ENCODE data around the gene CFI. TPM values are rescaled to one million over a fixed set of nuclear protein-coding genes. Genes with fewer than 3 reads are reported as not detected.

Gene CFI
- polyA plus RNA-seq, 4 donors, result 6.5 to 43.7 (median 25.7) TPM

- no peak for FAIRE-seq
- H3K27ac ChIP-seq (ENCODE audit: low read depth in 1 of 3, low read length in 2 of 3), result no peak overlapping the region
- no peaks in the 10 kb centered on the region for H3K27me3 ChIP-seq (ENCODE audit: control insufficient read depth in 3 of 3, insufficient read depth in 3 of 3, low read length in 3 of 3)
- no peak overlapping the region for H3K4me3 ChIP-seq (ENCODE audit: low read depth in 1 of 3, low read length in 3 of 3)
- 61 to 83% (median 69%) methylated on average over 4 of the region's 4 CpGs for WGBS, 3 donors
- DNase-seq, result no peak
- H3K4me1 ChIP-seq (ENCODE audit: control insufficient read depth in 3 of 3, insufficient read depth in 2 of 3, low read depth in 1 of 3, low read length in 2 of 3), result no peaks in the 10 kb centered on the region
- H3K9me3 ChIP-seq (ENCODE audit: control insufficient read depth in 2 of 2, insufficient read depth in 1 of 2, low read depth in 1 of 2, low read length in 1 of 2), result no peaks in the 10 kb centered on the region
- peaks cover 0 to 2% (median 2%) of the 10 kb centered on the region in 3 donors for H3K36me3 ChIP-seq (ENCODE audit: control insufficient read depth in 3 of 3, insufficient read depth in 2 of 3, low read depth in 1 of 3, low read length in 3 of 3)
These were observed 49.9 kb downstream of the CFI start for GRCh38 chr4:109751852-109752251.

- no peaks in the 10 kb centered on the region for H3K27me3 ChIP-seq (ENCODE audit: control insufficient read depth in 3 of 3, insufficient read depth in 3 of 3, low read length in 3 of 3)
- no peak overlapping the region for H3K4me3 ChIP-seq (ENCODE audit: low read depth in 1 of 3, low read length in 3 of 3)
- H3K27ac ChIP-seq (ENCODE audit: low read depth in 1 of 3, low read length in 2 of 3), result no peak overlapping the region
- no peaks in the 10 kb centered on the region for H3K4me1 ChIP-seq (ENCODE audit: control insufficient read depth in 3 of 3, insufficient read depth in 2 of 3, low read depth in 1 of 3, low read length in 2 of 3)
- WGBS, 3 donors, result 95 to 97% (median 96%) methylated on average over 4 of the region's 4 CpGs
- no peak for DNase-seq
- H3K9me3 ChIP-seq (ENCODE audit: control insufficient read depth in 2 of 2, insufficient read depth in 1 of 2, low read depth in 1 of 2, low read length in 1 of 2), result no peaks in the 10 kb centered on the region
- FAIRE-seq, result no peak
- peaks cover 0 to 2% (median 2%) of the 10 kb centered on the region in 3 donors for H3K36me3 ChIP-seq (ENCODE audit: control insufficient read depth in 3 of 3, insufficient read depth in 2 of 3, low read depth in 1 of 3, low read length in 3 of 3)
These were observed 51.1 kb downstream of the CFI start for GRCh38 chr4:109750652-109751244.

DNA sequence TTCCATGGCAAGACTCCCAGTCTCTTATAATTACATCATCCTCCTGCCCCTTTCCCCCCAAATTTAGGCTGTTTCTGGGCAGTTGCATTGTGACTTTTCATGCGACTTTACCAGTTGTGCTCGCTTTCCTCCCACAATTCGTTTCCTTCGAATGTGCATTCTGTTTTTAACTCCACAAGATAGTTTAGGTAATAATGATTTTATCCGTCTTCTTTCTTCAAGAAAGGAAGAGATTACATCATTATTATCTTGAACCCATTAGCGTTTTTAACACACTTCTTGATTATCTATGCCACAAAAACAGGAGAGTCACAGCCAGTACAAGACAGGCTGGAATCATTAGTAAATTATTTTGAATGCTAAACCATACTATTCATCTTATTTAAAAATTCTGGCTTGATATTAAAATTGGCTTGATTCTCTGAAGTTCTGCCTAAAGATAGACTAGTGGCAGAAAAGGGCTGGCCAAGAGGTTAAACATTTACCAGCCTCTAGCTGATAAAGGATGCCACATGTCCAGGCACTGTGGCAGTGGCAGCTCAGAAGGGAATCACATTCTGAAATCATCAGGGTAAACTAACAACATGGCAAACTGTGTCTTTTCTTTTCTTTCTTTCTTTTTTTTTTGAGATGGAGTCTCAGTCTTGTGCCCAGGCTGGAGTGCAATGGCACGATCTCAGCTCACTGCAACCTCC, 52.3 kb downstream of the CFI start:
- WGBS, 3 donors, result 69 to 79% (median 71%) methylated on average over 7 of the region's 7 CpGs
- Histone ChIP-seq H3K9me3 (ENCODE audit: control insufficient read depth in 2 of 2, insufficient read depth in 1 of 2, low read depth in 1 of 2, low read length in 1 of 2) (no peaks in the 10 kb centered on the region), H3K4me1 (ENCODE audit: control insufficient read depth in 3 of 3, insufficient read depth in 2 of 3, low read depth in 1 of 3, low read length in 2 of 3) (no peaks in the 10 kb centered on the region), H3K4me3 (ENCODE audit: low read depth in 1 of 3, low read length in 3 of 3) (no peak overlapping the region), H3K27ac (ENCODE audit: low read depth in 1 of 3, low read length in 2 of 3) (no peak overlapping the region), H3K27me3 (ENCODE audit: control insufficient read depth in 3 of 3, insufficient read depth in 3 of 3, low read length in 3 of 3) (no peaks in the 10 kb centered on the region), H3K36me3 (ENCODE audit: control insufficient read depth in 3 of 3, insufficient read depth in 2 of 3, low read depth in 1 of 3, low read length in 3 of 3) (peaks cover 0 to 2% (median 2%) of the 10 kb centered on the region in 3 donors)
- DNase-seq (peak in 1 of 2 donors; percentile 14), FAIRE-seq (no peak)

DNA sequence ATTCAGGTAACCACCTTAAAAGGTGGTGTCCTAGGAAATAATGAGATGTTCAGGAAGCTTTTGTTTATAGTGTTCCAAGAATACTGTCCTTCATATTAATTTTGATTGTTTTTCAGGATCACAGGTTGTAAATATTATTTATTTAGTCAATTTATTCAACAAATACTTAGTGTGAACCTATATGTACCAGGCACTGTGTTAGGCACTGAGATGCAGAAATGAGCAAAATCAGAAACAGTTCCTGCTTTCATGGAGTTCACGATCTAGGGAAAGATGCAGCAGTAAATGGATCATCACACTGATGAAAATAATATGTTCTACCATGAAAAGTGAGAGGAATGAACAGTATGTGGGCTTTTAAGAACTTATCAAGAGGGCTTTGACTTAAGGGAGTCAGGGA, 53.7 kb downstream of the CFI start:
- no peak for FAIRE-seq
- WGBS, 3 donors, result 94 to 96% (median 94%) methylated on average over 1 of the region's 1 CpG

GRCh38 chr4:109746728-109747127, 55.1 kb downstream of the CFI start:
- 54 to 87% (median 68%) methylated on average over 2 of the region's 2 CpGs for WGBS, 3 donors
- Histone ChIP-seq H3K9me3 (ENCODE audit: control insufficient read depth in 2 of 2, insufficient read depth in 1 of 2, low read depth in 1 of 2, low read length in 1 of 2) (no peaks in the 10 kb centered on the region), H3K4me3 (ENCODE audit: low read depth in 1 of 3, low read length in 3 of 3) (no peak overlapping the region), H3K4me1 (ENCODE audit: control insufficient read depth in 3 of 3, insufficient read depth in 2 of 3, low read depth in 1 of 3, low read length in 2 of 3) (no peaks in the 10 kb centered on the region), H3K27ac (ENCODE audit: low read depth in 1 of 3, low read length in 2 of 3) (no peak overlapping the region), H3K27me3 (ENCODE audit: control insufficient read depth in 3 of 3, insufficient read depth in 3 of 3, low read length in 3 of 3) (no peaks in the 10 kb centered on the region), H3K36me3 (ENCODE audit: control insufficient read depth in 3 of 3, insufficient read depth in 2 of 3, low read depth in 1 of 3, low read length in 3 of 3) (peaks cover 0 to 4% (median 2%) of the 10 kb centered on the region in 3 donors)
- no peak for FAIRE-seq
- no peak for DNase-seq

More for the DNA sequence above, 53.7 kb downstream of the CFI start:
- H3K9me3 ChIP-seq (ENCODE audit: control insufficient read depth in 2 of 2, insufficient read depth in 1 of 2, low read depth in 1 of 2, low read length in 1 of 2), result no peaks in the 10 kb centered on the region
- H3K4me1 ChIP-seq (ENCODE audit: control insufficient read depth in 3 of 3, insufficient read depth in 2 of 3, low read depth in 1 of 3, low read length in 2 of 3), result no peaks in the 10 kb centered on the region
- no peak for DNase-seq
- H3K27ac ChIP-seq (ENCODE audit: low read depth in 1 of 3, low read length in 2 of 3), result no peak overlapping the region
- H3K27me3 ChIP-seq (ENCODE audit: control insufficient read depth in 3 of 3, insufficient read depth in 3 of 3, low read length in 3 of 3), result no peaks in the 10 kb centered on the region
- H3K36me3 ChIP-seq (ENCODE audit: control insufficient read depth in 3 of 3, insufficient read depth in 2 of 3, low read depth in 1 of 3, low read length in 3 of 3), result peaks cover 0 to 4% (median 2%) of the 10 kb centered on the region in 3 donors
- H3K4me3 ChIP-seq (ENCODE audit: low read depth in 1 of 3, low read length in 3 of 3), result no peak overlapping the region

- no peaks in the 10 kb centered on the region for H3K4me1 ChIP-seq (ENCODE audit: control insufficient read depth in 3 of 3, insufficient read depth in 2 of 3, low read depth in 1 of 3, low read length in 2 of 3)
- no peak overlapping the region for H3K4me3 ChIP-seq (ENCODE audit: low read depth in 1 of 3, low read length in 3 of 3)
- H3K9me3 ChIP-seq (ENCODE audit: control insufficient read depth in 2 of 2, insufficient read depth in 1 of 2, low read depth in 1 of 2, low read length in 1 of 2), result no peaks in the 10 kb centered on the region
- DNase-seq (no peak), FAIRE-seq (no peak)
- no peak overlapping the region for H3K27ac ChIP-seq (ENCODE audit: low read depth in 1 of 3, low read length in 2 of 3)
- peaks cover 0 to 4% (median 2%) of the 10 kb centered on the region in 3 donors for H3K36me3 ChIP-seq (ENCODE audit: control insufficient read depth in 3 of 3, insufficient read depth in 2 of 3, low read depth in 1 of 3, low read length in 3 of 3)
- H3K27me3 ChIP-seq (ENCODE audit: control insufficient read depth in 3 of 3, insufficient read depth in 3 of 3, low read length in 3 of 3), result no peaks in the 10 kb centered on the region
These were observed 56.0 kb downstream of the CFI start for GRCh38 chr4:109745830-109746229.

GRCh38 chr4:109739547-109739946, 62.3 kb downstream of the CFI start:
- no peaks in the 10 kb centered on the region for H3K9me3 ChIP-seq (ENCODE audit: control insufficient read depth in 2 of 2, insufficient read depth in 1 of 2, low read depth in 1 of 2, low read length in 1 of 2)
- peaks cover 0 to 22% (median 4%) of the 10 kb centered on the region in 3 donors for H3K4me1 ChIP-seq (ENCODE audit: control insufficient read depth in 3 of 3, insufficient read depth in 2 of 3, low read depth in 1 of 3, low read length in 2 of 3)
- no peaks in the 10 kb centered on the region for H3K27me3 ChIP-seq (ENCODE audit: control insufficient read depth in 3 of 3, insufficient read depth in 3 of 3, low read length in 3 of 3)
- no peak overlapping the region for H3K4me3 ChIP-seq (ENCODE audit: low read depth in 1 of 3, low read length in 3 of 3)
- no peak overlapping the region for H3K27ac ChIP-seq (ENCODE audit: low read depth in 1 of 3, low read length in 2 of 3)
- WGBS, 3 donors, result 85 to 87% (median 87%) methylated on average over 3 of the region's 3 CpGs
- DNase-seq (no peak), FAIRE-seq (no peak)
- peaks cover 0 to 9% (median 0%) of the 10 kb centered on the region in 3 donors for H3K36me3 ChIP-seq (ENCODE audit: control insufficient read depth in 3 of 3, insufficient read depth in 2 of 3, low read depth in 1 of 3, low read length in 3 of 3)

- FAIRE-seq, result no peak
- no peak overlapping the region for H3K27ac ChIP-seq (ENCODE audit: low read depth in 1 of 3, low read length in 2 of 3)
- WGBS, 3 donors, result 87 to 95% (median 93%) methylated on average over 10 of the region's 10 CpGs
- H3K27me3 ChIP-seq (ENCODE audit: control insufficient read depth in 3 of 3, insufficient read depth in 3 of 3, low read length in 3 of 3), result no peaks in the 10 kb centered on the region
- no peak overlapping the region for H3K4me3 ChIP-seq (ENCODE audit: low read depth in 1 of 3, low read length in 3 of 3)
- no peaks in the 10 kb centered on the region for H3K9me3 ChIP-seq (ENCODE audit: control insufficient read depth in 2 of 2, insufficient read depth in 1 of 2, low read depth in 1 of 2, low read length in 1 of 2)
- DNase-seq, result no peak
- peaks cover 0 to 6% (median 0%) of the 10 kb centered on the region in 3 donors for H3K36me3 ChIP-seq (ENCODE audit: control insufficient read depth in 3 of 3, insufficient read depth in 2 of 3, low read depth in 1 of 3, low read length in 3 of 3)
- peaks cover 0 to 28% (median 4%) of the 10 kb centered on the region in 3 donors for H3K4me1 ChIP-seq (ENCODE audit: control insufficient read depth in 3 of 3, insufficient read depth in 2 of 3, low read depth in 1 of 3, low read length in 2 of 3)
These were observed 63.5 kb downstream of the CFI start for GRCh38 chr4:109738104-109738872.
